GM21717 (cell line): ENCODE data around the gene KLHL33.

Experiments
- ATAC-seq: cut with Tn5 transposase; IDR thresholded peaks from one replicate; pipeline ENCODE4 v1.9.1; 2021; ENCODE audit warnings: mild to moderate bottlenecking, moderate library complexity; ENCODE audit not compliant: unreplicated experiment

Gene KLHL33

GRCh38 chr14:20380681-20381080 lies 55.3 kb downstream of the KLHL33 start:
- ATAC-seq: no peak

GRCh38 chr14:20379743-20380142 lies 56.2 kb downstream of the KLHL33 start:
- no peak for ATAC-seq

- ATAC-seq: no peak
Measured at GRCh38 chr14:20377171-20377570, 58.8 kb downstream of the KLHL33 start.

DNA sequence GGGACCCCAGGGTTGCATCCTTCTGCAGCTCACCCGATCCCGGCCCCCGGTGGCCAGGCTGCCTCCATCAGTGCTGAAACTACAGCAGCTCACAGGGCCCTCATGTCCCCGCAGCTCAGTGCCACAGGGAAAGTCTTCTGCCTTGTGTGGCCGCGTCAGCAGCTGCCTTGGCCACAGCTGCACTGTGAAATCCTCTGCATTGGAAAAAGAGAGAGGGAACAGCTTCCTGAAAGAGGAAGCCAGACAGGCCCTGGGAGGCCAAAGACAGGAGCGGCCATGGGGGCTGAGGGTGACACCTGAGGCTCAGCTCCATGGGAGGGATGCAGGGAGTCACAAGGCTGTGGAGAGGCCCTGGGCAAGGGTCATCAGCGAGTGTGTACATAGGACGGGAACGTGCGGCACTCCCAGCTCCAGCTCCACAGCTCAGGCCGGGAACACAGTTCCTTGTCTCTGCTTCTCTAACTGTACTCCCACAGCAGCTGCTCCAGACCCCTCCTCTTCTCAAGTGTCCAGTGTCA lies 59.8 kb downstream of the KLHL33 start:
- no peak for ATAC-seq
